ENCODE measurements around the gene SNRPA. TPM values are rescaled to one million over a fixed set of nuclear protein-coding genes. Genes with fewer than 3 reads are reported as not detected.
A peak's percentile ranks its signal among the peaks of the same experiment; 100 is the strongest.

SNRPA gene
- polyA plus RNA-seq, 3 donors = 27.9 to 78.3 (median 44.2) TPM

DNA sequence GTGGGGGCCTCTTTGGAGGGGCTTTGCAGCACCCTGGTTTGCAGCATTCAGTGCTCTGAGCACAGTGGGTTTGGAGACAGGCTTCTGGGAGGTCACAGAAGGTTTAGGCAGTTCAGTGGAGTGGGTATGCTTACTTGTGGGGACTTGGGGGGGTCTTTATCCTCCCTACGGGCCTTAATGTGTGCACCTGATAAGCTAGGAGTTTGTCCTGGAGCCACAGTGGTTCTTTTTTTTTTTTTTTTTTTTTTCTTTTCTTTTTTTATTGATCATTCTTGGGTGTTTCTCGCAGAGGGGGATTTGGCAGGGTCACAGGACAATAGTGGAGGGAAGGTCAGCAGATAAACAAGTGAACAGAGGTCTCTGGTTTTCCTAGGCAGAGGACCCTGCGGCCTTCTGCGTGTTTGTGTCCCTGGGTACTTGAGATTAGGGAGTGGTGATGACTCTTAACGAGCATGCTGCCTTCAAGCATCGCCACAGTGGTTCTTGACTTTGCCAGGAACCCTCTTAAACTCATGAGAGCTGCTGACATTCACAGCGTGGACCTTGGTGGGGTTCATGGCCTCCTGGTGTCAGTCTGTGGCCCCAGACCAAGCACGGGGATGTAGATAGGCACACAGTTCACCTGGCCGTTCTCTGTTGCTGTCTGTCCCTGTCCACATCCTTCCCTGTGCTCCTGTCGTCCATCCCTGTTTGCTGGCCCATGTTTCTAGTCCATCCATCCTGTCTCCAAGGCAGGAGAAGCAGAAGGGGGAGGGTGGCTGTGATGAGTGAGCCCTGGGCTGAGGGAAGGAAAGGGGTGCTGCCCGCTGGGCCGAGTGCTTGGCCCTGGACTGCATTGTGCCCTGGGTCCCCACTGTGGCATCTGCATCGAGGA is 50.7 kb downstream of the SNRPA start:
- Histone ChIP-seq H3K9ac (ENCODE audit: insufficient read depth, low read length, poor library complexity, severe bottlenecking) (peak overlapping the region; percentile 16), H3K27me3 (ENCODE audit: control insufficient read depth in 2 of 2, insufficient read depth in 2 of 2, low read length in 2 of 2) (no peaks in the 10 kb centered on the region), H3K4me2 (replicated peaks; ENCODE audit: extremely low read depth, low read length, poor library complexity, severe bottlenecking) (peak overlapping the region; percentile 94), H4K20me1 (ENCODE audit: insufficient read depth, low read length) (peaks cover 73% of the 10 kb centered on the region), H3K4me1 (ENCODE audit: control insufficient read depth in 1 of 2, insufficient read depth in 2 of 2, low read length in 2 of 2) (peaks cover 70 to 73% of the 10 kb centered on the region in 2 donors), H3K36me3 (replicated peaks in 1 of 2; ENCODE audit: control insufficient read depth in 1 of 2, insufficient read depth in 2 of 2, low read length in 2 of 2) (peaks cover 31 to 53% of the 10 kb centered on the region in 2 donors), H2AFZ (ENCODE audit: insufficient read depth, low read depth, low read length, poor library complexity, severe bottlenecking) (no peak overlapping the region), H3K9me3 (replicated peaks in 1 of 2; ENCODE audit: control insufficient read depth in 1 of 2, insufficient read depth in 1 of 2, low read length in 2 of 2) (no peaks in the 10 kb centered on the region), H3K4me3 (replicated peaks in 1 of 3; ENCODE audit: low read depth in 2 of 3, low read length in 3 of 3) (peak overlapping the region in 1 of 3 experiments; percentile 94), H3K27ac (ENCODE audit: low read depth in 1 of 2, low read length in 2 of 2) (peak overlapping the region; percentile 61 to 67), H3K79me2 (ENCODE audit: insufficient read depth, low read length) (peaks cover 76% of the 10 kb centered on the region)
- peak overlapping the region; percentile 67 to 89 for H3K4me3 Mint-ChIP-seq
- peaks cover 84% of the 10 kb centered on the region for H3K4me1 Mint-ChIP-seq
- H3K36me3 Mint-ChIP-seq = peaks cover 38 to 55% of the 10 kb centered on the region in 2 donors
- peak overlapping the region in 6 of 7 donors; percentile 76 to 92 (median 88) for H3K27ac Mint-ChIP-seq
- TF ChIP-seq, protein P1, sequence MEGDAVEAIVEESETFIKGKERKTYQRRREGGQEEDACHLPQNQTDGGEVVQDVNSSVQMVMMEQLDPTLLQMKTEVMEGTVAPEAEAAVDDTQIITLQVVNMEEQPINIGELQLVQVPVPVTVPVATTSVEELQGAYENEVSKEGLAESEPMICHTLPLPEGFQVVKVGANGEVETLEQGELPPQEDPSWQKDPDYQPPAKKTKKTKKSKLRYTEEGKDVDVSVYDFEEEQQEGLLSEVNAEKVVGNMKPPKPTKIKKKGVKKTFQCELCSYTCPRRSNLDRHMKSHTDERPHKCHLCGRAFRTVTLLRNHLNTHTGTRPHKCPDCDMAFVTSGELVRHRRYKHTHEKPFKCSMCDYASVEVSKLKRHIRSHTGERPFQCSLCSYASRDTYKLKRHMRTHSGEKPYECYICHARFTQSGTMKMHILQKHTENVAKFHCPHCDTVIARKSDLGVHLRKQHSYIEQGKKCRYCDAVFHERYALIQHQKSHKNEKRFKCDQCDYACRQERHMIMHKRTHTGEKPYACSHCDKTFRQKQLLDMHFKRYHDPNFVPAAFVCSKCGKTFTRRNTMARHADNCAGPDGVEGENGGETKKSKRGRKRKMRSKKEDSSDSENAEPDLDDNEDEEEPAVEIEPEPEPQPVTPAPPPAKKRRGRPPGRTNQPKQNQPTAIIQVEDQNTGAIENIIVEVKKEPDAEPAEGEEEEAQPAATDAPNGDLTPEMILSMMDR (IDR thresholded peaks at IDR 0.05) = no peak
- H3K27me3 Mint-ChIP-seq (ENCODE audit: low read depth in 3 of 3) = peaks cover 0 to 3% (median under 1%) of the 10 kb centered on the region in 3 donors
- H3K9me3 Mint-ChIP-seq = no peaks in the 10 kb centered on the region
- DNase-seq = no peak
- intact Hi-C loops (cut with micrococcal nuclease) = loop anchor here in 1 of 2 donors (10.0 kb wide), 1 partner anchor 47 kb away; the partner anchor contains the start of genes ACTMAP and SNRPA
- 88% methylated on average over 8 of the region's 13 CpGs for WGBS (ENCODE audit: insufficient coverage)

DNA sequence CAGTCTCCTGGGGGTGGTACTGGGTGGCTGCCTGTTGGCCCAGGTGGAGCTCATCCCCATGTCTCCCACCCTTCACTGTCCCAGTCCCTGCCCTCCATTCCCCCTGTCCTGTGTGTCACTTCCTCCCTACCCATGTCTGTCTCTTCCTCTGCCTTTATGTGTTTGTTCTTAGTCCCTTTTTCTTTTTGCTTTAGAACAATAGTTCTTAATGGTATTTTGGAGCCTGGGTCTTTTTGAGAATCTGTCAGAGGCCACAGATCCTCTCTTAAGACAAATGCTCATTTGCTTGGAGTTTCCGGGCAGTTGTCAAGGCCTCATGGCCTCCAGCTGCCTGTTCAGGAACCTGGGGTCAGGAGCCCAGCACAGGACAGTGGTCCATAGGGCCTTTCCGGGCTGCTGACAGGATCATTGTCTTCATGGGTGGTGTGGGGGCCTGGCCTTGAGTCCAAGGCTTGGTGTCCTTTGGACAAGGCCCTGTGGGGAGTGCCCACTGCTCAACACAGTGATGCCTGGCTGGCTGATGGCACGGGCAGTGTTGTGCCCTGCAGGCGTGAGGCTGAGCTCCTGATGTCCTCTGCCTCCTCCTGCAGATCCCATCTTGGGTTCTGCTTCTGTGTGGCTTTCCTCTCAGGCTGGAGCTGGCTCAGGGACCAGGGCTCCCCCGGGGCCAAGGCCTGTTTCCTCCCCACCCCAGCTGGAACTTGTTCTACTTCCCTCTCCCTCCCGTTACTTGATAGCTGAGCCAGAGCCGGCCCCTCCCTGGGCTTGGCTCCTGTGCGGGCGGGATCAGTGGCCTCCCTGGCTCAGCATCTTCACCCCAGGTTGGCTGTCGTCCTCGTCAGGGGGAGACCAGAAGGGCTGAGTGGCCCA is 51.5 kb downstream of the SNRPA start:
- Mint-ChIP-seq H3K27me3 (ENCODE audit: low read depth in 3 of 3) (peaks cover 0 to 3% (median 2%) of the 10 kb centered on the region in 3 donors), H3K36me3 (peaks cover 37 to 55% of the 10 kb centered on the region in 2 donors), H3K4me1 (peaks cover 82% of the 10 kb centered on the region), H3K27ac (peak overlapping the region; percentile 76 to 92 (median 86)), H3K4me3 (peak overlapping the region; percentile 67 to 89), H3K9me3 (no peaks in the 10 kb centered on the region)
- Histone ChIP-seq H3K4me1 (ENCODE audit: control insufficient read depth in 1 of 2, insufficient read depth in 2 of 2, low read length in 2 of 2) (peaks cover 67 to 74% of the 10 kb centered on the region in 2 donors), H2AFZ (ENCODE audit: insufficient read depth, low read depth, low read length, poor library complexity, severe bottlenecking) (no peak overlapping the region), H3K4me2 (replicated peaks; ENCODE audit: extremely low read depth, low read length, poor library complexity, severe bottlenecking) (peak overlapping the region; percentile 94), H3K36me3 (replicated peaks in 1 of 2; ENCODE audit: control insufficient read depth in 1 of 2, insufficient read depth in 2 of 2, low read length in 2 of 2) (peaks cover 36 to 54% of the 10 kb centered on the region in 2 donors), H3K4me3 (replicated peaks in 1 of 3; ENCODE audit: low read depth in 2 of 3, low read length in 3 of 3) (peak overlapping the region in 2 of 3 experiments; percentile 13 to 66), H4K20me1 (ENCODE audit: insufficient read depth, low read length) (peaks cover 82% of the 10 kb centered on the region), H3K9ac (ENCODE audit: insufficient read depth, low read length, poor library complexity, severe bottlenecking) (peak overlapping the region; percentile 16), H3K27ac (ENCODE audit: low read depth in 1 of 2, low read length in 2 of 2) (peak overlapping the region; percentile 61 to 67), H3K9me3 (replicated peaks in 1 of 2; ENCODE audit: control insufficient read depth in 1 of 2, insufficient read depth in 1 of 2, low read length in 2 of 2) (no peaks in the 10 kb centered on the region), H3K79me2 (ENCODE audit: insufficient read depth, low read length) (peaks cover 85% of the 10 kb centered on the region), H3K27me3 (ENCODE audit: control insufficient read depth in 2 of 2, insufficient read depth in 2 of 2, low read length in 2 of 2) (no peaks in the 10 kb centered on the region)
- peak in 2 of 3 donors; percentile 25 to 49 for DNase-seq
- TF ChIP-seq, protein P1 (IDR thresholded peaks at IDR 0.05) = no peak
- 33% methylated on average over 11 of the region's 11 CpGs for WGBS (ENCODE audit: insufficient coverage)
- intact Hi-C loops (cut with micrococcal nuclease) = loop anchor here in 1 of 2 donors (10.0 kb wide), 1 partner anchor 48 kb away; the partner anchor contains the start of genes ACTMAP and SNRPA

Measured in CD14-positive monocyte (primary cell).